Chondrocyte (in vitro differentiated cells): Measurements from ENCODE around the gene ANKH. TPM values are rescaled to one million over a fixed set of nuclear protein-coding genes. Genes with fewer than 3 reads are reported as not detected.
"Not testable (repeated sequence)": the region's sequence is repeated elsewhere in the genome, so short reads cannot be mapped to it uniquely, and the experiment has no call there.

Source experiments
- DNase-seq: peaks from one replicate; pipeline ENCODE4 v3.0.0; 2021; ENCODE audit warnings: mixed read lengths, low spot score
- H3K27ac Mint-ChIP-seq: one replicate; pipeline ENCODE4 v1.8.0; 2021; ENCODE audit warnings: mild to moderate bottlenecking, moderate library complexity, mixed read lengths; ENCODE audit not compliant: unreplicated experiment
- H3K27me3 Mint-ChIP-seq: 2 replicates; pipeline ENCODE4 v1.8.0; 2021; ENCODE audit warnings: low read depth, mixed read lengths
- H3K36me3 Mint-ChIP-seq: 2 replicates; pipeline ENCODE4 v1.8.0; 2021; ENCODE audit warnings: low read depth, mixed read lengths
- H3K4me1 Mint-ChIP-seq: 2 replicates; pipeline ENCODE4 v1.8.0; 2021; ENCODE audit warnings: low read depth, mild to moderate bottlenecking, mixed read lengths
- H3K4me3 Mint-ChIP-seq: one replicate; pipeline ENCODE4 v1.8.0; 2021; ENCODE audit warnings: mild to moderate bottlenecking, moderate library complexity, mixed read lengths; ENCODE audit not compliant: unreplicated experiment
- H3K9me3 Mint-ChIP-seq: 2 replicates; pipeline ENCODE4 v1.8.0; 2021; ENCODE audit warnings: low read depth, mixed read lengths
- total RNA-seq: library from RNA; stranded (reverse); gene quantifications from 3 replicates; pipeline ENCODE4 v1.2.1, GENCODE V29; 2021
- TF ChIP-seq, protein P1 (sequence below): fragments of 200-600 bp; sonication (generic); IDR thresholded peaks from 2 replicates; pipeline ENCODE4 v1.5.0; 2021; ENCODE audit warnings: antibody characterized with exemption, mild to moderate bottlenecking, moderate library complexity

The ANKH gene
- total RNA-seq, 1 donor from 2014 or later: 114 TPM

DNA sequence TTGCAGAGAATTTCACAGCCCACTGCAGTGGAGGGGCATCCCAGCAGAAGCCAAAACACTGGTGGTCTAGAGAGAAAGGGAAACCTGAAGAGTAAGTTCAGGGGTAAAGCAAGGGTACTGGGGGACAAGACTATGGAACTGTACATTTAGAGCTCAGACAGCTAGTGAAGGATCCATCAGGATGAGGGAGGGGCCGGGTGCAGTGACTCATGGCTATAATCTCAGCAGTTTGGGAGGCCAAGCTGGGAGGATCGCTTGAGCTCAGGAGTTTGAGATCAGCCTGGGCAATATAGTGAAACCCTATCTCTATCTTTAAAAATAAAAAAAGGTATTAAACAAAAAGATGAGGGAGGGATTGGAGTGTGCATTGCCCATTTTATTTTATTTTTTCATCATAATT is 7.8 kb upstream of the ANKH start:
- no peak overlapping the region for H3K27ac Mint-ChIP-seq
- TF ChIP-seq, protein P1, sequence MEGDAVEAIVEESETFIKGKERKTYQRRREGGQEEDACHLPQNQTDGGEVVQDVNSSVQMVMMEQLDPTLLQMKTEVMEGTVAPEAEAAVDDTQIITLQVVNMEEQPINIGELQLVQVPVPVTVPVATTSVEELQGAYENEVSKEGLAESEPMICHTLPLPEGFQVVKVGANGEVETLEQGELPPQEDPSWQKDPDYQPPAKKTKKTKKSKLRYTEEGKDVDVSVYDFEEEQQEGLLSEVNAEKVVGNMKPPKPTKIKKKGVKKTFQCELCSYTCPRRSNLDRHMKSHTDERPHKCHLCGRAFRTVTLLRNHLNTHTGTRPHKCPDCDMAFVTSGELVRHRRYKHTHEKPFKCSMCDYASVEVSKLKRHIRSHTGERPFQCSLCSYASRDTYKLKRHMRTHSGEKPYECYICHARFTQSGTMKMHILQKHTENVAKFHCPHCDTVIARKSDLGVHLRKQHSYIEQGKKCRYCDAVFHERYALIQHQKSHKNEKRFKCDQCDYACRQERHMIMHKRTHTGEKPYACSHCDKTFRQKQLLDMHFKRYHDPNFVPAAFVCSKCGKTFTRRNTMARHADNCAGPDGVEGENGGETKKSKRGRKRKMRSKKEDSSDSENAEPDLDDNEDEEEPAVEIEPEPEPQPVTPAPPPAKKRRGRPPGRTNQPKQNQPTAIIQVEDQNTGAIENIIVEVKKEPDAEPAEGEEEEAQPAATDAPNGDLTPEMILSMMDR: no peak

DNA sequence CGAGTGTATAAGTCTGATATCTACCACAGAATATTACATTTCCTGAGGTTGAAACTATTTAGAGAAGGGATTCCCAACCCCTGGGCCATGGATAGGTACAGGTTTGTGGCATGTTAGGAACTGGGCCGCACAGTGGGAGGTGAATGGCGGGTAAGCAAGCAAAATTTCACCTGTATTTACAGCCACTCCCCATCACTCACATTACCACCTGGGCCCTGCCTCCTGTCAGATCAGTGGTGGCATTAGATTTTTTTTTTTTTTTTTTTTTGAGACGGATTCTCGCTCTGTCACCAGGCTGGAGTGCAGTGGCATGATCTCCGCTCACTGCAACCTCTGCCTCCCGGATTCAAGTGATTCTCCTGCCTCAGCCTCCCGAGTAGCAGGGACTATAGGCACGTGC is 6.6 kb upstream of the ANKH start:
- not testable (repeated sequence) for H3K36me3 Mint-ChIP-seq, DNase-seq, H3K4me3 Mint-ChIP-seq, H3K9me3 Mint-ChIP-seq, H3K27ac Mint-ChIP-seq, H3K27me3 Mint-ChIP-seq
- peaks cover 24% of the 10 kb centered on the region for H3K4me1 Mint-ChIP-seq

More for the DNA sequence above, 7.8 kb upstream of the ANKH start:
- Mint-ChIP-seq H3K36me3 (no peaks in the 10 kb centered on the region), H3K4me1 (peaks cover 32% of the 10 kb centered on the region), H3K27me3 (no peaks in the 10 kb centered on the region), H3K9me3 (no peaks in the 10 kb centered on the region), H3K4me3 (no peak overlapping the region)
- DNase-seq: no peak

DNA sequence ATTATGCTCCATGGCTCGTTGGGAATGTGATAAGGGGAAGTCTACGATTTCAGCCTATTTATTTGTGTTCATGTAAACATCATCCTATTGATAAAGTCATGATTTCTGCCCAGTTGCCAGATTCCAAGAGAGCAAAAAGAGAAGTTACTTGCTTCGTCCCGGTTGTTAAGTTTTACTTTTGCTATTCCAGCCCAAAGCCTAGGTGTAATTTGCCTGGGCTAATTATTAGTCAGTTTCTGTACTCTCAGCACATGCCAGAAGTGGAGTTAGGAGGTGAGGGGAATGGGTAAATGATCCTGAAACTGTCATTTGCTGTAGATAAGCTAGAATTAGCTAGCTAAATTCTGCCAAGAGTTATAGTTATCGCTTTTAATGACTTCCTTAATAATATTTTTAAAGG is 4.5 kb upstream of the ANKH start:
- Mint-ChIP-seq H3K27ac (no peak overlapping the region), H3K4me3 (no peak overlapping the region), H3K4me1 (peaks cover 18% of the 10 kb centered on the region), H3K36me3 (no peaks in the 10 kb centered on the region), H3K27me3 (no peaks in the 10 kb centered on the region), H3K9me3 (no peaks in the 10 kb centered on the region)
- DNase-seq: no peak
- TF ChIP-seq, protein P1: no peak

DNA sequence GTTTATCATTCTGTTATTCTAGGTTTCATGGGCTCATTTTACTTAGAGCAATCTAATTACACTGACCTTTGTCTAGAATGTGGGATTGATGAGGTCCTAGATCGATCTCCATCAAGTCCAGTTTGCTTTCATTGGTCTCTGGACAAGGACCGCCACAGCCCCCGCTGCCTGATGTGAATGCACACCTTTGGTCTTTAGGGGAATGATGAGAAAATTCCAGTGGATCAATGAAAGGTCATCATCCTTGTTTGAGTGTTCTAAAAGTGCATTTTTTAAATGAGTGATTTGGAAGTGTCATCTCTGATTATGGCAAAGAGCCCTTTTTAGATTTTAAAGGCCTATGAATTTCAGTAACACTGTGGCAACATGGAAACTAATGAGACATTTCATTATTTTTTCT is 2.2 kb upstream of the ANKH start:
- no peaks in the 10 kb centered on the region for H3K9me3 Mint-ChIP-seq
- no peaks in the 10 kb centered on the region for H3K36me3 Mint-ChIP-seq
- H3K4me3 Mint-ChIP-seq: no peak overlapping the region
- TF ChIP-seq, protein P1: no peak
- no peak for DNase-seq
- H3K4me1 Mint-ChIP-seq: peaks cover 24% of the 10 kb centered on the region
- H3K27ac Mint-ChIP-seq: peak overlapping the region; percentile 17
- H3K27me3 Mint-ChIP-seq: no peaks in the 10 kb centered on the region

DNA sequence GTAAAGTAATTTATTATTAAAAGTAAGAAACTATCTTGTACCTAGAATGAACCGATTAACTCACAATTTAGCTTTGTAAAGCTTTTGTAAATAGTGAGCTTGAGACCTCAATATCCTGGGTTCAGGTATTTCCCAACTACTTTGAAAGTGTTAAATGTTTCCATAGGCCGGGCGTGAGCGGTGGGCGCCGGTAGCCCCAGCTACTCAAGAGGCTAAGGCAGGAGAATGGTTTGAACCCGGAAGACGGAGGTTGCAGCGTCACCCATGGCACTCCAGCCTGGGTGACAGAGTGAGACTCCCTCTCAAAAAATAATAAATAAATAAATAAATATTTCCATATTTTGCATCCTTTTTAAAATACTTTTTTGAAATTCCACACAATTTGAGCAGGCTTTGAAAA is 1.5 kb upstream of the ANKH start:
- Mint-ChIP-seq H3K4me1 (peaks cover 26% of the 10 kb centered on the region), H3K9me3 (no peaks in the 10 kb centered on the region), H3K27me3 (no peaks in the 10 kb centered on the region), H3K27ac (no peak overlapping the region), H3K4me3 (no peak overlapping the region), H3K36me3 (no peaks in the 10 kb centered on the region)
- no peak for DNase-seq
- TF ChIP-seq, protein P1: no peak
